Skin of body (tissue), 3 donors: ENCODE data around the gene MID2. TPM values are rescaled to one million over a fixed set of nuclear protein-coding genes. Genes with fewer than 3 reads are reported as not detected.
"Not testable (repeated sequence)": the region's sequence is repeated elsewhere in the genome, so short reads cannot be mapped to it uniquely, and the experiment has no call there.

ENCODE experiments used
- DNase-seq: peaks from one replicate; lab custom pipeline; 2025; lab: John Stamatoyannopoulos, UW
- small RNA-seq: library from RNA; depleted of rRNA; stranded (forward); fragments of <200 nt; gene quantifications from one replicate; pipeline ENCODE3, GENCODE V24; 2014; ENCODE audit warnings: low replicate concordance
- total RNA-seq: library from RNA; depleted of rRNA; stranded (reverse); fragments of >200 nt; gene quantifications from one replicate; pipeline ENCODE4 v1.2.3, GENCODE V29; 2014

Gene MID2
- total RNA-seq, 1 donor from 2014 or later = 18.1 TPM

DNA sequence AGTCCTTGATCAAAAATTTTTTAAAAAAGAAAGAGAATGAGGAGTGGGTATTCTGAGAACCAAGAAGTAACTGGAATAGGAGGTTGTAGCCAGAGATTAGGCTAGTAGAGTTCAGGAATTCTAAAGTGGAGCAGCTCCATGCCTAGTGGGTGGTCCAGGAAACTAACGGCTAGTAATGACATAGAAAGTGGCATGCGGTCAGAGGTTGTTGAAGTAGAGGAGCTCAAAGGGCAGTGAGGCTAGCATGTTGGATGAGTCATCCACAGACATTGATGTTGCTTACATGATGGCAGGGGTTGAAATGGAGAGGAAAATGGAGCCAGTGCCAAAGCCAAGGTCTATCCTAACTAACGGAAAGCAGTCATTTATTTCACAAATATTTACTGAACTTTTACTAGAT lies 114.4 kb downstream of the MID2 start:
- no peak for DNase-seq

GRCh38 chrX:107955337-107955736 lies 129.7 kb downstream of the MID2 start:
- not testable (repeated sequence) for DNase-seq

- DNase-seq = no peak
These were observed 143.0 kb downstream of the MID2 start for GRCh38 chrX:107968623-107969022.

DNA sequence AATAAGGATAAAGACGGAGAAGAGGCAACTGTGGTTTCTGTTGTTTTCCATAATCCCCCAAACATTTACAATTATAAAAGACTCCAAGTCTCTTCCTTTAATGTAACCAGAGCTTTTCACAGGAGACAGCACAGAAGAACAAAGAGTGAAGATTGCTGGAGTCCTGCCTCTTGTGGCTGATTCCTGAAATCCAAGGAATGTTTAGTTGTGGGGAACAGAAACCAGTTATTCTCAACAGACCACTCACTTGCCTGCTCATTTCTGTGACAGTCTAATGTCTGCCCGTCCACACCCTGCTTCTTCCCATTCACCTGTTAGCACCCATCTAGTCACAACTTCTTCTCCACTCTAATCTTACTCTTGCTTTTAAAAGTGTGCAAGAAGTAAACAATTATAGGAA lies 144.4 kb downstream of the MID2 start:
- DNase-seq = no peak

DNA sequence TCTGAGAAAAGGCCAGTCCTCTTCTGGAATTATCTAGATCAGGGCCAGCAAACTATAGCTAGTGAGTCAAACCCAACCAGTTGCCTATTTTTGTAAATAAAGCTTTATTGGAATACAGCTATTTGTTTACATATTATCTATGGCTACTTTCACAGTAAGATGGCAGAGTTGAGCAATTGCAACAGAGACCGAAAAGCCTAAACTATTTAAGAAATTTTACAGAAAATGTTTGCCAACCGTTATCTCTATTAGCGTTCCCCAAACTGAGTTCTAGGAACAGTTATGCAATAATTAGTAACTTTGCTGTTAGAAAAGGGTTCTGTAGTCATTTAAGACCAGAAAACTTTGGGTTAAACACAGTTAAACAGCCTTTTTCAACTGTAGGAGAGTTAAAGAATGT lies 146.0 kb downstream of the MID2 start:
- DNase-seq = no peak

Small RNAs within 50 kb of the gene (small RNA-seq; reads per million reads assigned to genes)
- not detected for gene RF00019

Other genes with a start within 250 kb of the MID2 start
- gene PRPS1, start 197.4 kb upstream of the MID2 start, total RNA-seq = 14.3 TPM
- gene TSC22D3, start 50.1 kb upstream of the MID2 start, total RNA-seq = 51.0 TPM
- not detected for gene NCBP2L, start 48.1 kb upstream of the MID2 start, total RNA-seq
- gene TEX13B, start 156.5 kb downstream of the MID2 start, total RNA-seq = not detected
- 0.20 TPM for gene VSIG1, start 219.2 kb downstream of the MID2 start, total RNA-seq